HEK293 (cell line): ENCODE data around the gene CDYL.

ENCODE experiments used
- CTCF ChIP-seq: fragments of 450-650 bp; formaldehyde crosslinking; IDR thresholded peaks from 2 replicates; pipeline ENCODE4 v1.5.1; 2016; ENCODE audit warnings: missing biosample characterization, missing genetic modification characterization
- KLF1 ChIP-seq: fragments of 450-650 bp; formaldehyde crosslinking; IDR thresholded peaks from 2 replicates; pipeline ENCODE4 v1.5.1; 2016; ENCODE audit warnings: missing biosample characterization, missing genetic modification characterization
- ZBTB8A ChIP-seq: fragments of 450-650 bp; formaldehyde crosslinking; IDR thresholded peaks from 2 replicates; pipeline ENCODE4 v1.5.1; 2016; ENCODE audit warnings: missing biosample characterization, missing genetic modification characterization
- ZFP37 ChIP-seq: fragments of 450-650 bp; formaldehyde crosslinking; IDR thresholded peaks from 2 replicates; pipeline ENCODE4 v1.5.1; 2016; ENCODE audit warnings: missing biosample characterization, missing genetic modification characterization
- ZNF174 ChIP-seq: fragments of 450-650 bp; formaldehyde crosslinking; IDR thresholded peaks from 2 replicates; pipeline ENCODE4 v1.5.0; 2017; ENCODE audit warnings: missing biosample characterization, mild to moderate bottlenecking, missing genetic modification characterization
- ZNF24 ChIP-seq: fragments of 450-650 bp; formaldehyde crosslinking; IDR thresholded peaks from 2 replicates; pipeline ENCODE4 v1.5.1; 2016; ENCODE audit warnings: missing biosample characterization, missing genetic modification characterization
- ZNF639 ChIP-seq: fragments of 450-650 bp; formaldehyde crosslinking; IDR thresholded peaks from 2 replicates; pipeline ENCODE4 v1.5.1; 2016; ENCODE audit warnings: missing biosample characterization, missing genetic modification characterization

- TF ChIP-seq ZBTB8A (tag by site-specific recombination) = no peak
- TF ChIP-seq CTCF = no peak
- no peak for TF ChIP-seq KLF1
- no peak for TF ChIP-seq ZNF639
- TF ChIP-seq ZFP37 (tag by site-specific recombination) = no peak
- TF ChIP-seq ZNF174 (tag by site-specific recombination) = no peak
- no peak for TF ChIP-seq ZNF24 (tag by site-specific recombination)
Observed at GRCh38 chr6:4829089-4829488, 52.9 kb downstream of the CDYL start.
